ENCODE measurements around the gene CENPV. TPM values are rescaled to one million over a fixed set of nuclear protein-coding genes. Genes with fewer than 3 reads are reported as not detected.

Gene CENPV
- total RNA-seq, 2 experiments from 2014 or later, result 77.3 to 81.8 TPM

GRCh38 chr17:16371742-16372141 lies 18.5 kb upstream of the CENPV start:
- CTCF ChIA-PET, result no interaction called here
- POLR2A ChIA-PET, result no interaction called here

DNA sequence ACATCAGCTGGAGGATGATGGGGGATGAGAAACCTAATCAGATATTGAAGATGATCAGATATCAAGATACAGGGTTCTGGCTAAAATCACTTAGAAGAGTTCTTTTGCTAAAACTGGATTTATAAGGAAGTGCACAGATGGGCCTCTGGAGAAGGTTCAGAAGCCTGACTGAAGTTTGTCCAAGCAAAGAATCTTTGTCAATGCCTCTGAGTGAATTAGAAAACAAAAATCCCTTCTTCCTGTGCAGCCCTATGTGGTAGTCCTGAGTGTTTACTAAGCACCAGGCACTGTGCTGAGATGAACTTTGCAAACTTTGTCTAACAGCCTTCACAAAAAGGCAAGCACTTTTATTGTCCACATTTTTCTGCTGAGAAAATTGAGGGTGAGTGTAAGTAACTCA lies 11.4 kb upstream of the CENPV start:
- POLR2A ChIA-PET, result no interaction called here
- CTCF ChIA-PET, result interaction anchor here (0.7 to 3.4 kb wide), 8 partner anchors 12 to 79 kb away, joined by 3 to 21 read pairs (median 4); partner anchors contain the start of genes CENPV, TRPV2 and UBB

DNA sequence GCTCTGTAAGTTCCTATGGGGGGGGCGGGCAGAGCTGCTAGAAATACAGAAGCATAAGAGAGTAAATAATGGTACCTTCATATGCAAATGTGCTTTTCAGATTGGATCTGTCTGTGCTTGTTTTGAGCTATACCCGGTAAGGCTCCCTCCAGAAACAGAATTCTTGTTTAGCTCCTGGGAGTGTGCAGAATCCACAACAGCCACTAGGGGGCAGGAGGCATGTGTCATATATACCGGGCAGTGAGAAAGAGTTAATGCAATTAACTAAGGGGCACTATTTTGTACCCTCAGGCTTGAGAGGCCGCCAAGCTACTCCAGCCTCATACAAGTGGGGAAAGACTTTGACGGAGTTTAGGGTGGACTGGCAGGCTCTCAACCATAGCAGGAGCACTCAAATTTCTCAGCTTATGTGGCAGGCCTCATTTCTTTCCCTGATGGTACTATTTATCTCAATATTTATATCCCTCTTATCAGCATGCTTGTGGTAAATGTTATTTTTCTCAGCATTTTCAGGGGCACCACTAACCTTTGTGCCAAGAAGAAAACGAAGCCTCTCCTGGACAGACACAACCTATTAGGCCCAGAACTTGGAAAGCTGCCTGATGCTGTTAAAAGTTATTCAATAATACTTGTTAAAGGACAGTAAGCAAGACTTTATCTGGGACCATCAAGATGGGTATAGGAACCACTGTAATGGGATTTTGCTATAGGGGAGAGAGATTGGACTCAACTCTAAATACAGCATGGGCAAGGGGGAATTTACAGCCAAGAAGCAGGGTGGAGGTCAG lies 10.7 kb upstream of the CENPV start:
- CTCF ChIA-PET, result interaction anchor here (0.7 to 3.4 kb wide), 12 partner anchors 11 to 158 kb away, joined by 3 to 21 read pairs (median 4); partner anchors contain the start of genes CENPV, TRPV2 and UBB
- POLR2A ChIA-PET, result interaction anchor here (0.6 kb wide), 2 partner anchors 47 to 133 kb away, joined by 4 to 5 read pairs; no protein-coding TSS in a partner anchor

GRCh38 chr17:16361874-16362273 lies 8.6 kb upstream of the CENPV start:
- POLR2A ChIA-PET, result no interaction called here
- CTCF ChIA-PET, result interaction anchor here (2.2 to 3.4 kb wide), 2 partner anchors 53 to 160 kb away, joined by 9 to 19 read pairs; partner anchors contain the start of gene TRPV2

GRCh38 chr17:16358394-16358793 lies 5.1 kb upstream of the CENPV start:
- ChIA-PET POLR2A (no interaction called here), CTCF (interaction anchor here (1.7 kb wide), 1 partner anchor 163 kb away, joined by 3 read pairs; no protein-coding TSS in a partner anchor)

- ChIA-PET CTCF (interaction anchor here (1.5 to 4.1 kb wide), 2 partner anchors 9 to 124 kb away, joined by 7 to 21 read pairs; no protein-coding TSS in a partner anchor), POLR2A (no interaction called here)
Measured at GRCh38 chr17:16354585-16354984, 1.3 kb upstream of the CENPV start.

DNA sequence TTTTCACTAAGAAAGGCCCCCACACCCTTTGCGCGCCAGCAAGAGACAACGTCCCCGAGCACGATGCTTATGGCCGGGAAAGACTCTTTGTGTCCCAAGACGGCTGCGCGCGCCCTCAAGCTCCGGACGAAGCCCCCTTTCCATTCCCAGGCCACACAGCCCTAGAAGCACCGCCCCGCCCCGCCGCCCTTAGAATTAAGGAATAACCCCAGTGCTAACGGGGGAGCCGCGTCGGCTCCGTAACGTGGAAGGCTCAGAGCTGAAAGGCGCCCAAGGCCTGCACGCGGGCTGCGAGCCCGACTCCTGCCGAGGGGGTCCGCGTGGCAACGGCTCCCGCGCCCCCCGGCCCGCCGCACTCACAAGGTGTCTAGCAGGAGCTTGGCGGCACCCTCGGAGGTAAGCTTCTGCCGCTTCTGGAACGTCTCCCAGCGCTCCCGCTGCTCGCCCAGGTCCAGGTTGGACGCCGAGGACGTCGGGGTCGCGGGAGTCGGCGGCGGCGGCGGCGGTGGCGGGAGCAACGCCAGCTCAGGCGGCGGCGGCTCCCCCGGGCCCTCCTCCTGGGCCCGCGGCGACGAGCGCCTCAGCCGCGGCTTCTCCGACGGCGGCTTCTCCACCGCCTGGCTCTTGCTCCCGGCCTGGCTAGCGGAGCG lies 477 bp downstream of the CENPV start:
- ChIA-PET POLR2A (interaction anchor here (0.7 to 2.1 kb wide), 9 partner anchors 8 to 183 kb away, joined by 3 to 14 read pairs (median 4); partner anchors contain the start of genes NCOR1, TRPV2 and UBB), CTCF (interaction anchor here (0.8 to 4.1 kb wide), 5 partner anchors 11 to 231 kb away, joined by 3 to 21 read pairs (median 7); no protein-coding TSS in a partner anchor)

DNA sequence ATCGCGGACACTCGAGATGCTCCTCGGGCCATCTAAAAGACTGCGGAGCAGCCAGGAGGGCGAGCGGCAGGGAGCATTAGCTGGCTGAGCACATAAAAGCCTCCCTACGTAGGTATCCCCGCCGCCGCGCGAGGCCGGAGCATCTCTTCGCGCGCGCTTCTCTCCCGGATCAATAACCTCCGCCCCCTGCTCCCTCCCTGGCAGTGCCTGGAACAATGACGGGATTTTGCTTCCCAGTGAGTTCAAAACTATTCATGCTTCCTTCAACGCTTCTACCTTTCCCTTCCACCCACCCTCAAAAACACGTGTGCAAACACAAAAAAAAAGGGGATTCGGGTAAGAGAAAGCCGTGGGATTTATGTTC lies 984 bp downstream of the CENPV start:
- CTCF ChIA-PET, result interaction anchor here (0.8 to 4.1 kb wide), 2 partner anchors 11 to 67 kb away, joined by 3 to 21 read pairs; no protein-coding TSS in a partner anchor
- POLR2A ChIA-PET, result interaction anchor here (0.9 to 2.1 kb wide), 6 partner anchors 8 to 184 kb away, joined by 3 to 14 read pairs (median 4); partner anchors contain the start of genes NCOR1, TRPV2 and UBB

DNA sequence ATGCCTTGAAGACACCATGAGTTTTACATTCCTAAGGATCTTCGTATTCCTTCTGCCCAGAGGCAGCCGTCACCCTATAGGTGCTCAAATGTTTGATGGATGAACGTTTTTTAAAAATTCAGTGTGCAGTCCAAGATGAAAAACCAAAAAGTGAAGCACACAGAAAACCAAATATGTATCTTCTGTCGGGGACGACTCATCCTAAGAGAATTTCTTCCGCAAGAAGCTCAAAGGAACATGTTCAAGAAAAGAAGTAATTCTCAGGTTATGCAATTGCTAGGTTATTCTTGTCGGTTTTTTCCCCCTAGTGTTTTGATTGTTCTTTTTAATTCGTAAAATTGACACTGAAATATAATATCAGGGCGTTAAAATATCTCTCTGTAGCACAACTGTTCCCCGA lies 1.4 kb downstream of the CENPV start:
- ChIA-PET POLR2A (interaction anchor here (0.5 to 1.1 kb wide), 4 partner anchors 17 to 137 kb away, joined by 3 to 5 read pairs (median 3); partner anchors contain the start of gene NCOR1), CTCF (interaction anchor here (4.1 kb wide), 1 partner anchor 12 kb away, joined by 21 read pairs; no protein-coding TSS in a partner anchor)

DNA sequence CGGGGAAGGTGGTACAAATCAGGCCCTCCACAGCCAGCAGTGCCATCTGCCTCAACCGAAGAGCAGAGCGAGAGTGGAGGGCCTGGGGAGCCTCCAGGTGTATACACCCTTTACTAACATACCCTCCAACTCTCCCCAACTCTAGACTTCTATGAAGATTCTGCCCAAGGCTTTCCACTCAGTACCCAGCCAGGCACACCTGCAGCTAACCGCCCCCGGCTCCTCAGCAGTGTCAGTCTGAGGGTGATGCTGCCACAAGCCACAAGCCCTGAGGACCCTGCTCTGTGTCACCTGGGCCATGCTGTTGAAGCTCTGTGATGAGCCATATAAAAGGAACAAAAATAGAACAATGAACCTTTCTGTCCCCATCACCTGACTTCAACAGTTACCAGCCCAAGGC lies 3.8 kb downstream of the CENPV start:
- CTCF ChIA-PET, result interaction anchor here (0.9 to 1.0 kb wide), 3 partner anchors 14 to 172 kb away, joined by 3 to 4 read pairs (median 4); no protein-coding TSS in a partner anchor
- POLR2A ChIA-PET, result no interaction called here

DNA sequence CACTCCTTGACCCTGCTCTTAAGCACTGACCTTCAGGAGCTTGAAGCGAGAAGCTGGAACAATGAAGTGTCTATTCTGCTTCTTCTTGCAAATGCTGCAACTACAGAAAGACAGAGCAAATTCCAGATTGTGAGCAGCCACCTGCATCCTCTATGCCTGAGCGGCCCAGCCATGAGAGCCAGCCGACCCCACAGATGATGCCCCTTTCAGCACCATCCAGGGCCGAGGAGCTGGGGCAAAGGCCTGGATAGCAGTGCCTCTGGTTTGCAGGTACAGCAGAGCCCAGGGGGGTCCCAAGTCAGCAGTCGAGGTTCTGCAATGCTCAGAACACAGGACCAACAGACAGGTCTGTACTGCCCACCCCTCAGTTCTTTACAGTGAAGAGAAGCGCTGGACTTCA lies 4.7 kb downstream of the CENPV start:
- CTCF ChIA-PET, result interaction anchor here (1.0 kb wide), 1 partner anchor 173 kb away, joined by 4 read pairs; no protein-coding TSS in a partner anchor
- POLR2A ChIA-PET, result no interaction called here

DNA sequence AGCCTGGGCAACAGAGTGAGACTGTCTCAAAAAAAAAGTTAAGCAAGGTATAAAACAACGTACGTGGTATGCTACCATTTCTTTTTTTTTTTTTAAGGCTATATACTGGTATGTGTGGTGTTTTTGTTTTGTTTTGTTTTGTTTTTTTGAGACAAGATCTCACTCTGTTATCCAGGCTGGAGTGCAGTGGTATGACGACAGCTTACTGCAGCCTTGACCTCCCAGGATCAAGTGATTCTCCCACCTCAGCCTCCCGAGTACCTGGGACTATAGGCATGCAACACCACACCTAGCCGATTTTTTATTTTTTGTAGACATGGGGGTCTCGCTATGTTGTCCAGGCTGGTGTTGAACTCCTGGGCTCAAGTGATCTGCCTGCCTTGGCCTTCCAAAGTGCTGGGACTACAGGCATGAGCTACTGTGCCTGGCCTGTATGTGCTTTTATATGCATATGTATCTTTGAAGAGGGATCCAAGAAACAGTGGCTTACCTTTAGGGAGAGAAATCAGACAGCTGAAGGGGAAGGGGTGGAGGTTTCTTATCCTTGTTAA lies 6.5 kb downstream of the CENPV start:
- CTCF ChIA-PET, result no interaction called here
- POLR2A ChIA-PET, result no interaction called here

GRCh38 chr17:16345565-16345964 lies 7.7 kb downstream of the CENPV start:
- ChIA-PET POLR2A (interaction anchor here (0.6 kb wide), 1 partner anchor 138 kb away, joined by 3 read pairs; no protein-coding TSS in a partner anchor), CTCF (interaction anchor here (0.6 to 1.5 kb wide), 2 partner anchors 38 to 132 kb away, joined by 3 to 4 read pairs; no protein-coding TSS in a partner anchor)

DNA sequence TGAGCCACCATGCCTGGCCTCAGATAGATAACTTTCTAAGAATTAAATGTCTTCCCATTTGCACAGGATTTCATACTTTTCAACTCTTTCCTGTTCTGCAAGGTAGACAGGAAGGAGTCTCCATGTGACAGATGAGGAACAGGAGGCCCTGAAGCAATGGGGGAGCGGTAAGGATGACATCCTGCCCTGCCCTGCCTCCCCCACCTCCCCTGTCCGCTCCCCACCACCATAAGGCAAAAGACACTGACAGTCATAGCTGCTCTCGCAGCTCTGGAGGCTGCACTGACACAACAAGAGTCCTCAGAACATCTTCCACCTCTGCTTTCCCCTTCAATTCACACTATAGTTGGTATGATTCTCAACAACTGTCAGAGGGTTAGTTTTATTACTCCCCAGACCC lies 9.7 kb downstream of the CENPV start:
- POLR2A ChIA-PET, result no interaction called here

GRCh38 chr17:16342979-16343378 lies 10.3 kb downstream of the CENPV start:
- POLR2A ChIA-PET, result no interaction called here
- CTCF ChIA-PET, result no interaction called here

More for the DNA sequence above, 9.7 kb downstream of the CENPV start:
- CTCF ChIA-PET, result no interaction called here

GRCh38 chr17:16339959-16340358 lies 13.3 kb downstream of the CENPV start:
- POLR2A ChIA-PET, result interaction anchor here (0.7 kb wide), 1 partner anchor 43 kb away, joined by 3 read pairs; no protein-coding TSS in a partner anchor
- CTCF ChIA-PET, result no interaction called here

GRCh38 chr17:16339402-16339801 lies 13.9 kb downstream of the CENPV start:
- CTCF ChIA-PET, result no interaction called here
- POLR2A ChIA-PET, result no interaction called here

- CTCF ChIA-PET, result no interaction called here
- POLR2A ChIA-PET, result no interaction called here
Measured at GRCh38 chr17:16338391-16338790, 14.9 kb downstream of the CENPV start.

DNA sequence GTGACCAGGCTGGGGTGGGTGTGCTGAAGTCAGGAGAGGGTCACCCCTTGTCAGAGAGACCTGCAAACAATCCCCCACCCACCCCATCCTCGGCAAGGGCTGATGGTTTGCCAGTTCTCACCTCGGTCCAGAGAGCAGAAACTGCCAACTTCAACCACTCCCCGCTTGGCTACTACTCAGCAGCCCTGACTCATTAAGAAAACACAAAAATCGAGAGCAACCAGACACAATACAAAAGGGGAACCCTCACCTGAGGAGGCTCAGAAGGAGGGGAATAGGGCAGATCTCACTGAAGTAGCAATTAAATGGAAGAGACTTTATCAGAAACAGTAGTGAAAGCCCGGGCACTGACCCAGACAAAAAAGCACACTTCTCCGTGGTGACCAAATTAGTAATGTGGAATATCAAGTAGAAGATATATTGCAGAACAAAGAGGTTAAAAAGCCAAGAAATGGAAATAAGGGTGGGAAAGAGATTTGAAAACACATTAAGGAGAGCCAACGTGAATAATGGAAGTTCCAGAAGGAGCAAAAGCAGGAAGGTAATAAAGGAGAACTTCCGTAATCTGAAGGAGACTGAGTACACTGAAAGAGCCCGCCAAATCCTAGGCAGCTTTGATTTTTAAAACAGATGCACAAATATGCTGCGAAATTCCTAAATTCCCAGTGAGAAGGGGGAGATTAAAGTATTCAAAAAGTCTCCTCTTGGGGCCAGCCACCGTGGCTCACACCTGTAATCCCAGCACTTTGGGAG lies 23.6 kb downstream of the CENPV start:
- ChIA-PET CTCF (no interaction called here), POLR2A (no interaction called here)

Measured in activated CD8-positive, alpha-beta memory T cell treated with anti-CD3 and anti-CD28 coated beads for 36 hours (primary cell).